ENCODE measurements around the gene CD55.

Gene CD55

GRCh38 chr1:207312604-207312920 lies 8.9 kb upstream of the CD55 start:
- H3K4me3 ChIP-seq (ENCODE audit: low read depth, low read length): no peak overlapping the region
- TF ChIP-seq CTCF (IDR thresholded peaks at IDR 0.05; ENCODE audit: insufficient read depth, low read depth, low read length, missing control alignments): no peak
- DNase-seq (ENCODE audit: low read depth): no peak

- TF ChIP-seq CTCF (IDR thresholded peaks at IDR 0.05; ENCODE audit: insufficient read depth, low read depth, low read length, missing control alignments): no peak
- DNase-seq (ENCODE audit: low read depth): no peak
- no peak overlapping the region for H3K4me3 ChIP-seq (ENCODE audit: low read depth, low read length)
Observed at GRCh38 chr1:207313131-207313530, 8.3 kb upstream of the CD55 start.

- no peak for TF ChIP-seq CTCF (IDR thresholded peaks at IDR 0.05; ENCODE audit: insufficient read depth, low read depth, low read length, missing control alignments)
- DNase-seq (ENCODE audit: low read depth): no peak
- H3K4me3 ChIP-seq (ENCODE audit: low read depth, low read length): no peak overlapping the region
Observed at GRCh38 chr1:207314816-207315215, 6.7 kb upstream of the CD55 start.

GRCh38 chr1:207315435-207315834 lies 6.0 kb upstream of the CD55 start:
- DNase-seq (ENCODE audit: low read depth): no peak
- H3K4me3 ChIP-seq (ENCODE audit: low read depth, low read length): no peak overlapping the region
- no peak for TF ChIP-seq CTCF (IDR thresholded peaks at IDR 0.05; ENCODE audit: insufficient read depth, low read depth, low read length, missing control alignments)

GRCh38 chr1:207316141-207316540 lies 5.3 kb upstream of the CD55 start:
- no peak overlapping the region for H3K4me3 ChIP-seq (ENCODE audit: low read depth, low read length)
- DNase-seq (ENCODE audit: low read depth): no peak
- TF ChIP-seq CTCF (IDR thresholded peaks at IDR 0.05; ENCODE audit: insufficient read depth, low read depth, low read length, missing control alignments): no peak

GRCh38 chr1:207316622-207317391 lies 4.7 kb upstream of the CD55 start:
- no peak overlapping the region for H3K4me3 ChIP-seq (ENCODE audit: low read depth, low read length)
- TF ChIP-seq CTCF (IDR thresholded peaks at IDR 0.05; ENCODE audit: insufficient read depth, low read depth, low read length, missing control alignments): no peak
- DNase-seq (ENCODE audit: low read depth): no peak

- no peak for TF ChIP-seq CTCF (IDR thresholded peaks at IDR 0.05; ENCODE audit: insufficient read depth, low read depth, low read length, missing control alignments)
- DNase-seq (ENCODE audit: low read depth): no peak
- H3K4me3 ChIP-seq (ENCODE audit: low read depth, low read length): no peak overlapping the region
Observed at GRCh38 chr1:207317561-207317960, 3.9 kb upstream of the CD55 start.

Measured in GM12865 (cell line).